HepG2 (cell line): ENCODE measurements around the gene CAMTA2. TPM values are rescaled to one million over a fixed set of nuclear protein-coding genes. Genes with fewer than 3 reads are reported as not detected.

Experiments
- CBFB ChIP-seq: sonication (generic); formaldehyde crosslinking; IDR thresholded peaks from 2 replicates; pipeline ENCODE4 v1.4.0; 2020; ENCODE audit warnings: missing genetic modification reagents
- NR2C2 ChIP-seq: sonication (generic); formaldehyde crosslinking; IDR thresholded peaks from 2 replicates; pipeline ENCODE4 v1.4.0; 2020; ENCODE audit warnings: missing genetic modification reagents, mild to moderate bottlenecking, moderate library complexity, borderline replicate concordance
- NR2F2 ChIP-seq: IDR thresholded peaks from 2 replicates; pipeline ENCODE4 v1.6.1; 2012; ENCODE audit warnings: low read depth, inconsistent platforms, borderline replicate concordance
- SATB2 ChIP-seq: sonication (generic); formaldehyde crosslinking; IDR thresholded peaks from 2 replicates; pipeline ENCODE4 v1.5.0; 2020; ENCODE audit warnings: missing genetic modification reagents
- TCF7 ChIP-seq: sonication (generic); IDR thresholded peaks from 2 replicates; pipeline ENCODE4 v1.6.1; 2016; ENCODE audit warnings: antibody characterized with exemption, low read depth
- TCF7L2 ChIP-seq: IDR thresholded peaks from 2 replicates; pipeline ENCODE4 v1.6.1; 2011; ENCODE audit warnings: mild to moderate bottlenecking, low read depth, low read length, moderate library complexity
- TOPORS ChIP-seq: sonication (generic); formaldehyde crosslinking; IDR thresholded peaks from 2 replicates; pipeline ENCODE4 v1.8.0; 2023; ENCODE audit warnings: mild to moderate bottlenecking, missing genetic modification reagents
- ZC3H13 ChIP-seq: sonication (generic); formaldehyde crosslinking; IDR thresholded peaks from 2 replicates; pipeline ENCODE4 v1.8.1; 2023; ENCODE audit warnings: mild to moderate bottlenecking, missing genetic modification reagents, moderate library complexity
- ZNF484 ChIP-seq: sonication (generic); formaldehyde crosslinking; IDR thresholded peaks from 2 replicates; pipeline ENCODE4 v1.5.1; 2020; ENCODE audit warnings: mild to moderate bottlenecking, low read depth, missing genetic modification reagents, borderline replicate concordance
- ZNF496 ChIP-seq: sonication (generic); formaldehyde crosslinking; IDR thresholded peaks from 2 replicates; pipeline ENCODE4 v1.8.1; 2023; ENCODE audit warnings: mild to moderate bottlenecking, moderate library complexity, missing genetic modification reagents; ENCODE audit not compliant: insufficient replicate concordance
- polyA plus RNA-seq, 8 experiments: library from polyadenylated mRNA; depleted of rRNA in 3 of 8; stranded (reverse) in 7 of 8; unstranded in 1 of 8; fragments of >200 nt; fragmentation: Illumina TruSeq in 4 of 8; extraction: Trizol in 4 of 8; gene quantifications; 2 replicates each; pipeline versions ENCODE4 v1.2.1 to v1.2.3, GENCODE V29; 2011 to 2016; ENCODE audit warnings: low read depth in 4 of 8, missing spikeins in 1 of 8, mixed read lengths in 1 of 8; ENCODE audit not compliant: insufficient read depth in 1 of 8
- total RNA-seq, 5 experiments: library from RNA; depleted of rRNA; stranded (reverse); fragments of >200 nt; fragmentation: Illumina TruSeq; extraction: Trizol; gene quantifications; 2 replicates each; pipeline ENCODE4 v1.2.3, GENCODE V29; 2016; ENCODE audit warnings: low read depth in 1 of 5
- TF ChIP-seq, protein P1 (sequence below): IDR thresholded peaks from 2 replicates; pipeline ENCODE4 v1.6.1; 2016; ENCODE audit warnings: missing compliant biosample characterization, missing genetic modification reagents, borderline replicate concordance
- TF ChIP-seq, protein P2 (sequence below): IDR thresholded peaks from 2 replicates; pipeline ENCODE4 v1.6.1; 2016; ENCODE audit warnings: low read depth, missing genetic modification reagents, missing compliant biosample characterization
- TF ChIP-seq, protein P3 (sequence below): sonication (generic); formaldehyde crosslinking; IDR thresholded peaks from 2 replicates; pipeline ENCODE4 v1.4.0; 2020; ENCODE audit warnings: low read depth, mild to moderate bottlenecking, missing genetic modification reagents
- TF ChIP-seq, protein P4 (sequence below): sonication (generic); formaldehyde crosslinking; IDR thresholded peaks from 2 replicates; pipeline ENCODE4 v1.5.0; 2020; ENCODE audit warnings: missing genetic modification reagents

The CAMTA2 gene
- total and polyA plus RNA-seq, 2 of the 13 experiments (the other 11 are each of a cell fraction or from before 2014, with no cell fraction given), result 4.1 to 7.1 TPM

DNA sequence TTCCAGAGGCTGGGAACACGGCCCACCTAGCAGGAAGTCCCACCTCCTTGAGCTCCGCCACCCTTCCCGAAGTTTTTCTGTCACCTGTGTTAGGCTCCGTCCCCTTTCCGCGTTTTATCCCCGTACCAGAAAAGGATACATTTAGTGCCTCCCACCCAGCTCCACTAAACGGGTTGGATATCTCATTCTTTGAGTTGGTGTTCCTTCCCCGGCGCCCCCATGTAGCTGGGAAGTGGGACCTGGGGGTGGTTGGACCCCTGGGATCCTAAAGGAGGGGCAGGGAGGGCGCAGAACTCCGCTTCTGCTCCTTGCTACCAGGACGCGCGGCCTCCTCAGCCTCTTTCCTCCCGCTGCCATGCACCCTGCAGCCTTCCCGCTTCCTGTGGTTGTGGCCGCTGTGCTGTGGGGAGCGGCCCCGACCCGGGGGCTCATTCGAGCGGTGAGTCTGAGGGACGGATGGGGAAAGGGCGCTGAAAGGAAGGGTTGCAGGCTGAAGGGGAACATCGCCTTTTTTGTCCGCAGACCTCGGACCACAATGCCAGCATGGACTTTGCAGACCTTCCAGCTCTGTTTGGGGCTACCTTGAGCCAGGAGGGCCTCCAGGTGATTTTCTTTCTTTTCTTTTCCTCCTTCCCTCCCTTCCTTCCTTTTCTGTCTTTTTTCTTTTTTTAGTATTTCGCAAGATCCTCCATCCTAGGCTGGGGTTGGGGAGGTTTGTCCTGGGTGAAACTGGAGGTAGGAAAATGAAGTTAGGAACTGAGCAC is 46.7 kb downstream of the CAMTA2 start (continued):
- TF ChIP-seq, protein P1, sequence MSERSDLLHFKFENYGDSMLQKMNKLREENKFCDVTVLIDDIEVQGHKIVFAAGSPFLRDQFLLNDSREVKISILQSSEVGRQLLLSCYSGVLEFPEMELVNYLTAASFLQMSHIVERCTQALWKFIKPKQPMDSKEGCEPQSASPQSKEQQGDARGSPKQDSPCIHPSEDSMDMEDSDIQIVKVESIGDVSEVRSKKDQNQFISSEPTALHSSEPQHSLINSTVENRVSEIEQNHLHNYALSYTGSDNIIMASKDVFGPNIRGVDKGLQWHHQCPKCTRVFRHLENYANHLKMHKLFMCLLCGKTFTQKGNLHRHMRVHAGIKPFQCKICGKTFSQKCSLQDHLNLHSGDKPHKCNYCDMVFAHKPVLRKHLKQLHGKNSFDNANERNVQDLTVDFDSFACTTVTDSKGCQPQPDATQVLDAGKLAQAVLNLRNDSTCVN (CRISPR knock-in tag), result no peak
- TF ChIP-seq TCF7L2 (no peak), ZNF496 (CRISPR knock-in tag) (no peak), TOPORS (CRISPR knock-in tag) (0 out of 2 replicates have a peak, but pooled peaks have one; percentile 10), CBFB (CRISPR knock-in tag) (no peak), TCF7 (no peak), NR2C2 (CRISPR knock-in tag) (no peak; the same call in 1 of the 2 replicates), ZC3H13 (CRISPR knock-in tag) (no peak), ZNF484 (CRISPR knock-in tag) (no peak), NR2F2 (0 out of 2 replicates have a peak, but pooled peaks have one; percentile 26), SATB2 (CRISPR knock-in tag) (no peak)
- TF ChIP-seq, protein P2, sequence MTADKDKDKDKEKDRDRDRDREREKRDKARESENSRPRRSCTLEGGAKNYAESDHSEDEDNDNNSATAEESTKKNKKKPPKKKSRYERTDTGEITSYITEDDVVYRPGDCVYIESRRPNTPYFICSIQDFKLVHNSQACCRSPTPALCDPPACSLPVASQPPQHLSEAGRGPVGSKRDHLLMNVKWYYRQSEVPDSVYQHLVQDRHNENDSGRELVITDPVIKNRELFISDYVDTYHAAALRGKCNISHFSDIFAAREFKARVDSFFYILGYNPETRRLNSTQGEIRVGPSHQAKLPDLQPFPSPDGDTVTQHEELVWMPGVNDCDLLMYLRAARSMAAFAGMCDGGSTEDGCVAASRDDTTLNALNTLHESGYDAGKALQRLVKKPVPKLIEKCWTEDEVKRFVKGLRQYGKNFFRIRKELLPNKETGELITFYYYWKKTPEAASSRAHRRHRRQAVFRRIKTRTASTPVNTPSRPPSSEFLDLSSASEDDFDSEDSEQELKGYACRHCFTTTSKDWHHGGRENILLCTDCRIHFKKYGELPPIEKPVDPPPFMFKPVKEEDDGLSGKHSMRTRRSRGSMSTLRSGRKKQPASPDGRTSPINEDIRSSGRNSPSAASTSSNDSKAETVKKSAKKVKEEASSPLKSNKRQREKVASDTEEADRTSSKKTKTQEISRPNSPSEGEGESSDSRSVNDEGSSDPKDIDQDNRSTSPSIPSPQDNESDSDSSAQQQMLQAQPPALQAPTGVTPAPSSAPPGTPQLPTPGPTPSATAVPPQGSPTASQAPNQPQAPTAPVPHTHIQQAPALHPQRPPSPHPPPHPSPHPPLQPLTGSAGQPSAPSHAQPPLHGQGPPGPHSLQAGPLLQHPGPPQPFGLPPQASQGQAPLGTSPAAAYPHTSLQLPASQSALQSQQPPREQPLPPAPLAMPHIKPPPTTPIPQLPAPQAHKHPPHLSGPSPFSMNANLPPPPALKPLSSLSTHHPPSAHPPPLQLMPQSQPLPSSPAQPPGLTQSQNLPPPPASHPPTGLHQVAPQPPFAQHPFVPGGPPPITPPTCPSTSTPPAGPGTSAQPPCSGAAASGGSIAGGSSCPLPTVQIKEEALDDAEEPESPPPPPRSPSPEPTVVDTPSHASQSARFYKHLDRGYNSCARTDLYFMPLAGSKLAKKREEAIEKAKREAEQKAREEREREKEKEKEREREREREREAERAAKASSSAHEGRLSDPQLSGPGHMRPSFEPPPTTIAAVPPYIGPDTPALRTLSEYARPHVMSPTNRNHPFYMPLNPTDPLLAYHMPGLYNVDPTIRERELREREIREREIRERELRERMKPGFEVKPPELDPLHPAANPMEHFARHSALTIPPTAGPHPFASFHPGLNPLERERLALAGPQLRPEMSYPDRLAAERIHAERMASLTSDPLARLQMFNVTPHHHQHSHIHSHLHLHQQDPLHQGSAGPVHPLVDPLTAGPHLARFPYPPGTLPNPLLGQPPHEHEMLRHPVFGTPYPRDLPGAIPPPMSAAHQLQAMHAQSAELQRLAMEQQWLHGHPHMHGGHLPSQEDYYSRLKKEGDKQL (CRISPR knock-in tag), result no peak
- TF ChIP-seq, protein P3, sequence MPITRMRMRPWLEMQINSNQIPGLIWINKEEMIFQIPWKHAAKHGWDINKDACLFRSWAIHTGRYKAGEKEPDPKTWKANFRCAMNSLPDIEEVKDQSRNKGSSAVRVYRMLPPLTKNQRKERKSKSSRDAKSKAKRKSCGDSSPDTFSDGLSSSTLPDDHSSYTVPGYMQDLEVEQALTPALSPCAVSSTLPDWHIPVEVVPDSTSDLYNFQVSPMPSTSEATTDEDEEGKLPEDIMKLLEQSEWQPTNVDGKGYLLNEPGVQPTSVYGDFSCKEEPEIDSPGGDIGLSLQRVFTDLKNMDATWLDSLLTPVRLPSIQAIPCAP, result no peak
- TF ChIP-seq, protein P4, sequence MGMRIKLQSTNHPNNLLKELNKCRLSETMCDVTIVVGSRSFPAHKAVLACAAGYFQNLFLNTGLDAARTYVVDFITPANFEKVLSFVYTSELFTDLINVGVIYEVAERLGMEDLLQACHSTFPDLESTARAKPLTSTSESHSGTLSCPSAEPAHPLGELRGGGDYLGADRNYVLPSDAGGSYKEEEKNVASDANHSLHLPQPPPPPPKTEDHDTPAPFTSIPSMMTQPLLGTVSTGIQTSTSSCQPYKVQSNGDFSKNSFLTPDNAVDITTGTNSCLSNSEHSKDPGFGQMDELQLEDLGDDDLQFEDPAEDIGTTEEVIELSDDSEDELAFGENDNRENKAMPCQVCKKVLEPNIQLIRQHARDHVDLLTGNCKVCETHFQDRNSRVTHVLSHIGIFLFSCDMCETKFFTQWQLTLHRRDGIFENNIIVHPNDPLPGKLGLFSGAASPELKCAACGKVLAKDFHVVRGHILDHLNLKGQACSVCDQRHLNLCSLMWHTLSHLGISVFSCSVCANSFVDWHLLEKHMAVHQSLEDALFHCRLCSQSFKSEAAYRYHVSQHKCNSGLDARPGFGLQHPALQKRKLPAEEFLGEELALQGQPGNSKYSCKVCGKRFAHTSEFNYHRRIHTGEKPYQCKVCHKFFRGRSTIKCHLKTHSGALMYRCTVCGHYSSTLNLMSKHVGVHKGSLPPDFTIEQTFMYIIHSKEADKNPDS, result no peak
